HG02798 (cell line): ENCODE results near the gene SPIRE2.

Experiments used
- ATAC-seq: cut with Tn5 transposase; IDR thresholded peaks from one replicate; pipeline ENCODE4 v1.9.1; 2021; ENCODE audit warnings: mild to moderate bottlenecking; ENCODE audit not compliant: unreplicated experiment, poor library complexity

Gene SPIRE2

GRCh38 chr16:89890886-89891657, 62.8 kb downstream of the SPIRE2 start:
- no peak for ATAC-seq

GRCh38 chr16:89892055-89892630, 63.9 kb downstream of the SPIRE2 start:
- ATAC-seq = no peak

- no peak for ATAC-seq
These were observed 64.4 kb downstream of the SPIRE2 start for GRCh38 chr16:89892635-89893034.

GRCh38 chr16:89893642-89894548, 65.6 kb downstream of the SPIRE2 start:
- no peak for ATAC-seq

- no peak for ATAC-seq
These were observed 67.4 kb downstream of the SPIRE2 start for GRCh38 chr16:89895482-89896250.

GRCh38 chr16:89897204-89897603, 68.9 kb downstream of the SPIRE2 start:
- ATAC-seq = no peak

GRCh38 chr16:89898201-89898967, 70.1 kb downstream of the SPIRE2 start:
- no peak for ATAC-seq

GRCh38 chr16:89899879-89900481, 71.7 kb downstream of the SPIRE2 start:
- ATAC-seq = no peak

- ATAC-seq = no peak
These were observed 72.6 kb downstream of the SPIRE2 start for GRCh38 chr16:89900885-89901284.

GRCh38 chr16:89902980-89903379, 74.7 kb downstream of the SPIRE2 start:
- ATAC-seq = no peak

- ATAC-seq = no peak
These were observed 75.7 kb downstream of the SPIRE2 start for GRCh38 chr16:89903908-89904515.

GRCh38 chr16:89904606-89905510, 76.6 kb downstream of the SPIRE2 start:
- no peak for ATAC-seq

- ATAC-seq = no peak
These were observed 77.3 kb downstream of the SPIRE2 start for GRCh38 chr16:89905511-89906139.

GRCh38 chr16:89906140-89907025, 78.1 kb downstream of the SPIRE2 start:
- ATAC-seq = no peak

GRCh38 chr16:89907055-89907814, 79.0 kb downstream of the SPIRE2 start:
- no peak for ATAC-seq

- ATAC-seq = no peak
These were observed 80.0 kb downstream of the SPIRE2 start for GRCh38 chr16:89908236-89908635.
